ENCODE data around the gene MAPT. TPM values are rescaled to one million over a fixed set of nuclear protein-coding genes. Genes with fewer than 3 reads are reported as not detected.

MAPT gene
- total RNA-seq, 2 donors from 2014 or later = 11.7 to 14.7 TPM

GRCh38 chr17:45963889-45964288 is 69.5 kb downstream of the MAPT start:
- WGBS = 75% methylated on average over 5 of the region's 5 CpGs
- no peaks in the 10 kb centered on the region for H3K4me1 ChIP-seq (replicated peaks)
- no peak for TF ChIP-seq POLR2A (IDR thresholded peaks at IDR 0.05)
- no peak for TF ChIP-seq CTCF (IDR thresholded peaks at IDR 0.05)
- no peak for TF ChIP-seq POLR2AphosphoS5 (IDR thresholded peaks at IDR 0.05)
- no peak for DNase-seq (ENCODE audit: low spot score)
- H3K27me3 ChIP-seq (replicated peaks; ENCODE audit: insufficient read depth) = no peaks in the 10 kb centered on the region
- no peak overlapping the region for H3K27ac ChIP-seq
- H3K9me3 ChIP-seq = no peaks in the 10 kb centered on the region
- no peaks in the 10 kb centered on the region for H3K36me3 ChIP-seq
- intact Hi-C loops (cut with DNase I) = no loop called here
- no peak overlapping the region for H3K4me3 ChIP-seq

- 95% methylated on average over 4 of the region's 4 CpGs for WGBS
- intact Hi-C loops (cut with DNase I) = no loop called here
- Histone ChIP-seq H3K36me3 (no peaks in the 10 kb centered on the region), H3K4me1 (replicated peaks) (no peaks in the 10 kb centered on the region), H3K27ac (no peak overlapping the region), H3K4me3 (no peak overlapping the region), H3K9me3 (no peaks in the 10 kb centered on the region), H3K27me3 (replicated peaks; ENCODE audit: insufficient read depth) (no peaks in the 10 kb centered on the region)
- no peak for DNase-seq (ENCODE audit: low spot score)
- TF ChIP-seq POLR2A (IDR thresholded peaks at IDR 0.05) (no peak), POLR2AphosphoS5 (IDR thresholded peaks at IDR 0.05) (no peak), CTCF (IDR thresholded peaks at IDR 0.05) (no peak)
These were observed 70.3 kb downstream of the MAPT start for GRCh38 chr17:45964634-45965033.

GRCh38 chr17:45965812-45966211 is 71.5 kb downstream of the MAPT start:
- no peaks in the 10 kb centered on the region for H3K9me3 ChIP-seq
- H3K36me3 ChIP-seq = no peaks in the 10 kb centered on the region
- no peak overlapping the region for H3K4me3 ChIP-seq
- no peak overlapping the region for H3K27ac ChIP-seq
- WGBS = 44% methylated on average over 4 of the region's 4 CpGs
- no peaks in the 10 kb centered on the region for H3K4me1 ChIP-seq (replicated peaks)
- H3K27me3 ChIP-seq (replicated peaks; ENCODE audit: insufficient read depth) = no peaks in the 10 kb centered on the region
- intact Hi-C loops (cut with DNase I) = no loop called here
- TF ChIP-seq POLR2A (IDR thresholded peaks at IDR 0.05) (no peak), CTCF (IDR thresholded peaks at IDR 0.05) (no peak), POLR2AphosphoS5 (IDR thresholded peaks at IDR 0.05) (no peak)
- no peak for DNase-seq (ENCODE audit: low spot score)

GRCh38 chr17:45966606-45967280 is 72.4 kb downstream of the MAPT start:
- no peak for DNase-seq (ENCODE audit: low spot score)
- Histone ChIP-seq H3K27ac (no peak overlapping the region), H3K9me3 (no peaks in the 10 kb centered on the region), H3K4me1 (replicated peaks) (no peaks in the 10 kb centered on the region), H3K36me3 (no peaks in the 10 kb centered on the region), H3K4me3 (no peak overlapping the region), H3K27me3 (replicated peaks; ENCODE audit: insufficient read depth) (no peaks in the 10 kb centered on the region)
- intact Hi-C loops (cut with DNase I) = no loop called here
- TF ChIP-seq CTCF (IDR thresholded peaks at IDR 0.05) (no peak), POLR2A (IDR thresholded peaks at IDR 0.05) (no peak), POLR2AphosphoS5 (IDR thresholded peaks at IDR 0.05) (no peak)
- WGBS = 33% methylated on average over 2 of the region's 2 CpGs

- 90% methylated on average over 5 of the region's 5 CpGs for WGBS
- intact Hi-C loops (cut with DNase I) = no loop called here
- TF ChIP-seq POLR2A (IDR thresholded peaks at IDR 0.05) (no peak), CTCF (IDR thresholded peaks at IDR 0.05) (no peak), POLR2AphosphoS5 (IDR thresholded peaks at IDR 0.05) (no peak)
These were observed 73.0 kb downstream of the MAPT start for GRCh38 chr17:45967378-45967777.

More at GRCh38 chr17:45967378-45967777, 73.0 kb downstream of the MAPT start:
- H3K36me3 ChIP-seq = no peaks in the 10 kb centered on the region
- H3K27me3 ChIP-seq (replicated peaks; ENCODE audit: insufficient read depth) = no peaks in the 10 kb centered on the region
- no peak for DNase-seq (ENCODE audit: low spot score)
- no peak overlapping the region for H3K4me3 ChIP-seq
- no peaks in the 10 kb centered on the region for H3K9me3 ChIP-seq
- H3K27ac ChIP-seq = no peak overlapping the region
- H3K4me1 ChIP-seq (replicated peaks) = no peaks in the 10 kb centered on the region

All from prostate gland (tissue), 2 donors.